D721Med (cell line): Measurements from ENCODE around the gene GLMN.
"Not testable (repeated sequence)": the region's sequence is repeated elsewhere in the genome, so short reads cannot be mapped to it uniquely, and the experiment has no call there.

Experiments used
- DNase-seq: peaks from one replicate; pipeline ENCODE4 v3.0.0; 2011; ENCODE audit warnings: low spot score; ENCODE audit not compliant: insufficient read length
- FAIRE-seq: peaks from 2 replicates; lab custom pipeline; 2011; peaks lifted over from hg19 to GRCh38; lab: Jason Lieb, UNC
- CTCF ChIP-seq: IDR thresholded peaks from 2 replicates; pipeline ENCODE4 v1.5.1; 2012; ENCODE audit warnings: mild to moderate bottlenecking, control low read depth; ENCODE audit not compliant: insufficient read depth; ENCODE audit errors: missing control alignments

Gene GLMN

GRCh38 chr1:92273039-92273438 is 25.7 kb downstream of the GLMN start:
- no peak for TF ChIP-seq CTCF
- DNase-seq (no peak), FAIRE-seq (no peak)

- no peak for TF ChIP-seq CTCF
- DNase-seq (no peak), FAIRE-seq (no peak)
Measured at GRCh38 chr1:92262516-92262915, 36.3 kb downstream of the GLMN start.

GRCh38 chr1:92259350-92259749 is 39.4 kb downstream of the GLMN start:
- DNase-seq = no peak
- TF ChIP-seq CTCF = no peak
- FAIRE-seq = no peak

- not testable (repeated sequence) for DNase-seq, FAIRE-seq
Measured at GRCh38 chr1:92254714-92255113, 44.1 kb downstream of the GLMN start.

- TF ChIP-seq CTCF = no peak
- DNase-seq = no peak
- peak; percentile 29 for FAIRE-seq
Measured at GRCh38 chr1:92244376-92244775, 54.4 kb downstream of the GLMN start.

- no peak for TF ChIP-seq CTCF
- FAIRE-seq = no peak
- DNase-seq = no peak
Measured at GRCh38 chr1:92240034-92240433, 58.8 kb downstream of the GLMN start.

- no peak for FAIRE-seq
- DNase-seq = no peak
- no peak for TF ChIP-seq CTCF
Measured at GRCh38 chr1:92230736-92231135, 68.1 kb downstream of the GLMN start.

GRCh38 chr1:92228401-92228800 is 70.4 kb downstream of the GLMN start:
- no peak for TF ChIP-seq CTCF
- FAIRE-seq (no peak), DNase-seq (no peak)
